Measurements from ENCODE around the gene TOMT.
"Not testable (repeated sequence)": the region's sequence is repeated elsewhere in the genome, so short reads cannot be mapped to it uniquely, and the experiment has no call there.

DNA sequence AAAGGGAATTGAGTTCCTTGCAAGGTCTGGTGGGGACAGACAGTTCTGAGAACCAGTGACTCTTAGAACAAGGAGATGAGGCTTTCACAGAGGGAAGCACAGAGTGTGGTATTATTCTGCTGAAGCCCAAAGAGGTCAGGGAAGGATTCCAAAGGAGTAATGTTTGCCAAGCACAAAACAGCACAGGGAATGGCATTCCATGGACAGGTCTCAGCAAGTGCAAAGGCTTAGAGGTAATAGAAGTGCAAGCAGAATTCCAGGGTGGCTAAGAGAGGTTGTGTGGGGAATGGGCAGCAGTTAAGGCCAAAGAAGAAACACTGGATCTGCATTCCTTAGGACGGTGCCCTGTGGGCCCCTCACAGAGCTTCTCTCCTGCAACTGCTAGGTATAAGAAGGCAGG, 36.4 kb downstream of the TOMT start:
- TF ChIP-seq CTCF (IDR thresholded peaks at IDR 0.05); ZFX (IDR thresholded peaks at IDR 0.05; ENCODE audit: borderline replicate concordance): not testable (repeated sequence)

Data from 22Rv1 (cell line).